Memory B cell (primary cell): Measurements from ENCODE around the gene ILK.
A peak's percentile ranks its signal among the peaks of the same experiment; 100 is the strongest.

Experiments used
- ATAC-seq: fragments of 150-1000 bp; cut with Tn5 transposase; 2 replicates; pipeline ENCODE4 v1.10.0; 2021; ENCODE audit warnings: low read depth, mild to moderate bottlenecking, moderate library complexity
- DNase-seq, 2 donors: peaks; one replicate each; pipeline ENCODE4 v3.0.0; 2022; ENCODE audit warnings: low spot score in 2 of 2
- H3K27ac Mint-ChIP-seq: one replicate; pipeline ENCODE4 v1.8.0; 2022; ENCODE audit warnings: mild to moderate bottlenecking, moderate library complexity, mixed read lengths
- H3K27me3 Mint-ChIP-seq: one replicate; pipeline ENCODE4 v1.8.0; 2022; ENCODE audit warnings: mixed read lengths
- H3K36me3 Mint-ChIP-seq: one replicate; pipeline ENCODE4 v1.8.0; 2022; ENCODE audit warnings: mild to moderate bottlenecking, mixed read lengths
- H3K4me1 Mint-ChIP-seq: one replicate; pipeline ENCODE4 v1.8.0; 2022; ENCODE audit warnings: mixed read lengths
- H3K4me3 Mint-ChIP-seq: one replicate; pipeline ENCODE4 v1.8.0; 2022; ENCODE audit warnings: mild to moderate bottlenecking, moderate library complexity, mixed read lengths
- H3K9me3 Mint-ChIP-seq: one replicate; pipeline ENCODE4 v1.8.0; 2022; ENCODE audit warnings: mixed read lengths

Gene ILK

DNA sequence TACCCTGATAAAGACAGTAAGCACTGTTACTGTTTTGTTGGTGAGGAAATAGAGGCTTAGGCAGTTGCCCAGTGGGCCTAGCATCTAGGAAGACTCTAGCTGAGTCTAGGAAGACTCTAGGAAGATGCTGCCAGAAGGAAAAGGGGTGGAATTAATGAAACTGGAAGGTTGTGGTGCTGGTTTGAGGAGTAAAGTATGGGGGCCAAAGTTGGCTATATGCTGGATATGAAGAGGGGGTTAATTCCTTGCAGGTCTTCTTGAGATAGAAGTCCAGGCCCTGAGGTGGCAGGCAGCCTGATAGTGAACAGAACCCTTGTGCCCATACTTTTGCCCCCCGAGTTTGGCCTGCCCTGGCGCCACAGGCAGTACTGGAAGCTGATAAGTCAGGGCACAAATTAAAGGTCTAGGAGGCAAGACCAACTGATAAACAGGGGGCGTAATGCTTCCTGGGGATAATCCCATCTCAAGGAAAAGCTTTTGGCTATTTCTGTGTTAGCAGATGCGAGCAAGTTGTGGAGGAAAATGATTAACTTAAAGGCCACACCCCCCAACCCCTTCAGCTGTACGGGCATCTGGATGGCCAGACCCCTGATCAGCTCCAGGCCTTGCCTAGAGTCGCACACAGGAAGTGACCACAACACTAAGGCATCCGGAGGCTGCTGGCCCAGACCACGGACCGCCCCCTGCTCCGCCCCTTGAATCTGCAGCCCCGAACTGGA is 3.1 kb downstream of the ILK start:
- peaks cover 28% of the 10 kb centered on the region for H3K4me1 Mint-ChIP-seq
- H3K9me3 Mint-ChIP-seq: no peaks in the 10 kb centered on the region
- no peaks in the 10 kb centered on the region for H3K27me3 Mint-ChIP-seq
- H3K36me3 Mint-ChIP-seq: peaks cover 20% of the 10 kb centered on the region
- H3K4me3 Mint-ChIP-seq: peak overlapping the region; percentile 15
- H3K27ac Mint-ChIP-seq: peak overlapping the region; percentile 81
- peak in 1 of 2 donors; percentile 18 for DNase-seq
- ATAC-seq: no peak

DNA sequence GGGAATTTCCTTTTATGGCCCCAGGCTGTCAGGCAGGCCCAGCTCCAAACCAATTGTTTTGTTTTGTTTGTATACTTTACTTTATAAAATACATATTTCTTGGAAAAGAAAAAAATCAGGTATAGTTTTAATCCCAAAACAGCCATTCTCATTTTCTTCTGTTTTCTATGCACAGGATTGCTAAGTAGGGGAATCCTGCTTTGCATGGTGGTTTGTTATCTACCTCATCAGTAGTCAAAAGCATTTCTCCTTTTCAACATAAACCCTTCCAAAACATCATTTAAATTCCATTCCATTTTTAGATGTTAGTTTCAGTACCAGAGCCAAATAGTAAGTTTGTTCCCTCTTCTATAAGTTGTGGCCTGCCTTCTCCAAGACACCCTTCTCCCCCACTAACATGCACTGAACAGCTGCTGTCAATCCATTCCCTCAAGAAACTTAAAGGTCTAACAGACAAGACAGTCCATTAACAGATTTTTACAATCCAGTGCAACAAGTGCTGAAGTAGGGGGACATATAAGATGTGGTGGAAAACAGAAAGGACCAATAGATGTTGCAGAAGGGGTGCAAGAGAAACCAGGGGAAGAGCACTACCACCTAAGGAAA is 3.7 kb downstream of the ILK start:
- peaks cover 20% of the 10 kb centered on the region for H3K36me3 Mint-ChIP-seq
- H3K4me3 Mint-ChIP-seq: peak overlapping the region; percentile 45
- H3K4me1 Mint-ChIP-seq: peaks cover 23% of the 10 kb centered on the region
- H3K9me3 Mint-ChIP-seq: no peaks in the 10 kb centered on the region
- peak overlapping the region; percentile 81 for H3K27ac Mint-ChIP-seq
- DNase-seq (no peak), ATAC-seq (no peak)
- H3K27me3 Mint-ChIP-seq: no peaks in the 10 kb centered on the region

DNA sequence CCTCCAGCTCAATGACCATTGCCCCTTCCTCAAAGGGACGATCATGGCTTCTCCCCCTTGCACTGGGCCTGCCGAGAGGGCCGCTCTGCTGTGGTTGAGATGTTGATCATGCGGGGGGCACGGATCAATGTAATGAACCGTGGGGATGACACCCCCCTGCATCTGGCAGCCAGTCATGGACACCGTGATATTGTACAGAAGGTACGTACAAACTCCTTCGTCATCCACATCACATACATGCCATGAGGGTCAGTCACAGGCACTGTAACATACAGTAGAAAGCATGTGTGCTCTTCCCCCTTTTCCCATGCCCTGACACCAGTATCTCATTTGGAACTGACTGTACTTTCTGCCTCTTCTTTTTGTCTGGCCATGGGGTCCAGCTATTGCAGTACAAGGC is 4.4 kb downstream of the ILK start:
- Mint-ChIP-seq H3K9me3 (no peaks in the 10 kb centered on the region), H3K27ac (no peak overlapping the region), H3K4me1 (peaks cover 23% of the 10 kb centered on the region), H3K27me3 (no peaks in the 10 kb centered on the region), H3K4me3 (no peak overlapping the region), H3K36me3 (peaks cover 20% of the 10 kb centered on the region)
- ATAC-seq: no peak
- no peak for DNase-seq

DNA sequence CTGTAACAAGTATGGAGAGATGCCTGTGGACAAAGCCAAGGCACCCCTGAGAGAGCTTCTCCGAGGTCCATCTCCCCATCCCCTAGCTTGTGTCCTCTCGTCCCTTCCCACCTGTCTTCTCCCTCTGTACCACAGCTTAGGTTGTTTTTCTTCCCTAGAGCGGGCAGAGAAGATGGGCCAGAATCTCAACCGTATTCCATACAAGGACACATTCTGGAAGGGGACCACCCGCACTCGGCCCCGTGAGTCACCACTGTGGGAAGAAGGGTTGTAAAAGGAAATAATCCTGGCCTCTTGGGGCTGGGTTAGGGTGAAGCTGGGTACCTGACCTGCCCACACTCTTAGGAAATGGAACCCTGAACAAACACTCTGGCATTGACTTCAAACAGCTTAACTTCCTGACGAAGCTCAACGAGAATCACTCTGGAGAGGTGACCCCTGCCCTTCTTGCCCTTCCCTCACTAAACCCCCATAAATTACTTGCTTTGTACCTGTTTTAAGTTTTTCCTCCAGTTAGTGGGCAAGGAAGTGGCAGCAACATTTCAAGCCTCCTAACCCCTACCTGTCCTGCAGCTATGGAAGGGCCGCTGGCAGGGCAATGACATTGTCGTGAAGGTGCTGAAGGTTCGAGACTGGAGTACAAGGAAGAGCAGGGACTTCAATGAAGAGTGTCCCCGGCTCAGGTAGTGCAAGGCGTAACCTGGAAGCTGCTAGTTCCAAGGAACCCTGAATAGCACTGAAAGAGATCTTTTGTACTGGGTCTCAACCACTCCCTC is 5.3 kb downstream of the ILK start:
- Mint-ChIP-seq H3K27ac (peak overlapping the region; percentile 73), H3K36me3 (peaks cover 20% of the 10 kb centered on the region), H3K9me3 (no peaks in the 10 kb centered on the region), H3K27me3 (no peaks in the 10 kb centered on the region), H3K4me3 (no peak overlapping the region), H3K4me1 (peaks cover 23% of the 10 kb centered on the region)
- no peak for ATAC-seq
- DNase-seq: peak in 1 of 2 donors; percentile 7

DNA sequence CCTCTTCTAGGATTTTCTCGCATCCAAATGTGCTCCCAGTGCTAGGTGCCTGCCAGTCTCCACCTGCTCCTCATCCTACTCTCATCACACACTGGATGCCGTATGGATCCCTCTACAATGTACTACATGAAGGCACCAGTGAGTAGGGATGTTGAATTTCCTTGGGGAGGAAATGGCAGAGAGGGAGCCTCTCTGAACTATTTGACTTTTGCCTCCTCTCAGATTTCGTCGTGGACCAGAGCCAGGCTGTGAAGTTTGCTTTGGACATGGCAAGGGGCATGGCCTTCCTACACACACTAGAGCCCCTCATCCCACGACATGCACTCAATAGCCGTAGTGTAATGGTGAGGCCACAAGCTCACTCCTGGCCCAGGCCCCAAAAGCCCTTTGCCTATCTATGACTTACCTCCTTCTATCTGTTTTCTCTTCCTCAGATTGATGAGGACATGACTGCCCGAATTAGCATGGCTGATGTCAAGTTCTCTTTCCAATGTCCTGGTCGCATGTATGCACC is 6.0 kb downstream of the ILK start:
- DNase-seq (no peak), ATAC-seq (no peak)
- Mint-ChIP-seq H3K4me1 (peaks cover 23% of the 10 kb centered on the region), H3K9me3 (no peaks in the 10 kb centered on the region), H3K4me3 (no peak overlapping the region), H3K27ac (peak overlapping the region; percentile 73), H3K27me3 (no peaks in the 10 kb centered on the region), H3K36me3 (peaks cover 20% of the 10 kb centered on the region)

DNA sequence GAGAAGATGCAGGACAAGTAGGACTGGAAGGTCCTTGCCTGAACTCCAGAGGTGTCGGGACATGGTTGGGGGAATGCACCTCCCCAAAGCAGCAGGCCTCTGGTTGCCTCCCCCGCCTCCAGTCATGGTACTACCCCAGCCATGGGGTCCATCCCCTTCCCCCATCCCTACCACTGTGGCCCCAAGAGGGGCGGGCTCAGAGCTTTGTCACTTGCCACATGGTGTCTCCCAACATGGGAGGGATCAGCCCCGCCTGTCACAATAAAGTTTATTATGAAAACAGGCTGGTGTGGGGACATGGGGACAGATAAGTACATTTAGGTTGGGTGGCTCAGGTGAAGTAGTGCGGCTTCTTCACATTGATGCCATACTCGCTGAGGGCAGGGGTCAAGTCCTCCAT is 7.0 kb downstream of the ILK start:
- DNase-seq: no peak
- H3K36me3 Mint-ChIP-seq: peaks cover 29% of the 10 kb centered on the region
- H3K27me3 Mint-ChIP-seq: no peaks in the 10 kb centered on the region
- no peaks in the 10 kb centered on the region for H3K9me3 Mint-ChIP-seq
- peak overlapping the region; percentile 90 for H3K4me3 Mint-ChIP-seq
- no peak overlapping the region for H3K27ac Mint-ChIP-seq
- ATAC-seq: no peak
- peaks cover 27% of the 10 kb centered on the region for H3K4me1 Mint-ChIP-seq

DNA sequence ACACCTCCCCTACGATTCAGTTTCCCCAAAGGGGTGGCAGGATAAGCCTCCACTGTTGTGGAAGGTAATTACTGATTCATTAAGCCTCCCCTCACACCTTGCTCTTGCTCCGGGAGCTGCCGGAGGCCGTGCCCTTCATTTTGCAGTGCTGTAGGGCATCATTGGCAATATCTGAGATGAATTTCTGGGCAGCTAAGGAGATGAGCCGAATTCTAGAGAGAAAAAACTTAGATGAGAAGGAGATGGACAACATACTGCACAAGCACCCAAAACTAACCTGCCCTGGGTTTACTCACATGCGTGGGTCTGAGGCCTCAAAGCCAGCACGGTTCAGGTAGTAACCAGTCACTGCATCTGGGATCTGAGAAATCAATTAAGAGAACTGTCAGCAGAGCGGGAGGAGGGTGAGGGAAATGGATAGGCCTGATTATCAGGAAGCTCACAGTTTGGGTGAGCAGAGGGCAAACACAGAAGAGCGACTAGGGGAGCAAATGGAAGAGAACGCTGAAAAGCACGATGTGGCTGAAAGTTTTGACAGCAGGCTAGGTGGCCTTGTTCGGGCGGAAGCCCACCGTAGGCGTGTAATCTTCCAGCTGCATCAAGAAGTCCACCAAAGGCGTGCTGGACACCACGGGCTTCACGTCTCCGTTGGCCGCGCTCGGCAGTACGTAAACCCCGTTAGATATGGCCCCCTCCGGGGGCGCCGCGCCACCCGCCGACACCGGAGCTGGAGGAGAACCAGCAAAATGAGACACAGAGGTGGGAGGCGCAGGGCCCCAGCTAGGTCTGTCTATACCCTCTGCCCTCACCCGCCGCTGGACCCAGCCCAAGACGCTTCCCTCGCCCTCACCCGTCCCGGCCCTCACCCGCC is 7.8 kb downstream of the ILK start:
- ATAC-seq: no peak
- no peak for DNase-seq
- H3K27ac Mint-ChIP-seq: no peak overlapping the region
- no peaks in the 10 kb centered on the region for H3K9me3 Mint-ChIP-seq
- H3K4me1 Mint-ChIP-seq: peaks cover 27% of the 10 kb centered on the region
- H3K4me3 Mint-ChIP-seq: peak overlapping the region; percentile 90
- no peaks in the 10 kb centered on the region for H3K27me3 Mint-ChIP-seq
- peaks cover 34% of the 10 kb centered on the region for H3K36me3 Mint-ChIP-seq

DNA sequence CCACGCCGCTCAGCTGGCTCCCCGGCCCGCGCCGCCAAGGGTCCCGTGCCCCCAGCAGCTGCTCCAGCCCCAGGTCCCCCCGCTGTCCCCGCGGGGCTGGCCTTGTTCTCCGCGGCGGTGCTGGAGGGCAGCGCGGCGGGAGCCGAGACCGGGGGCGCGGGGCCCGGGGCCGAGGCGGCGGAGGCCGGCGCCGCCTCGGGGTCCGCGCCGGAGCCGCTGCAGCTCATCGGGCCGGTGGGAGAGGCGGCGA is 8.3 kb downstream of the ILK start:
- H3K27ac Mint-ChIP-seq: no peak overlapping the region
- peak overlapping the region; percentile 90 for H3K4me3 Mint-ChIP-seq
- H3K4me1 Mint-ChIP-seq: peaks cover 28% of the 10 kb centered on the region
- H3K9me3 Mint-ChIP-seq: no peaks in the 10 kb centered on the region
- peaks cover 38% of the 10 kb centered on the region for H3K36me3 Mint-ChIP-seq
- peak; percentile 4 for ATAC-seq
- no peaks in the 10 kb centered on the region for H3K27me3 Mint-ChIP-seq
- DNase-seq: no peak

DNA sequence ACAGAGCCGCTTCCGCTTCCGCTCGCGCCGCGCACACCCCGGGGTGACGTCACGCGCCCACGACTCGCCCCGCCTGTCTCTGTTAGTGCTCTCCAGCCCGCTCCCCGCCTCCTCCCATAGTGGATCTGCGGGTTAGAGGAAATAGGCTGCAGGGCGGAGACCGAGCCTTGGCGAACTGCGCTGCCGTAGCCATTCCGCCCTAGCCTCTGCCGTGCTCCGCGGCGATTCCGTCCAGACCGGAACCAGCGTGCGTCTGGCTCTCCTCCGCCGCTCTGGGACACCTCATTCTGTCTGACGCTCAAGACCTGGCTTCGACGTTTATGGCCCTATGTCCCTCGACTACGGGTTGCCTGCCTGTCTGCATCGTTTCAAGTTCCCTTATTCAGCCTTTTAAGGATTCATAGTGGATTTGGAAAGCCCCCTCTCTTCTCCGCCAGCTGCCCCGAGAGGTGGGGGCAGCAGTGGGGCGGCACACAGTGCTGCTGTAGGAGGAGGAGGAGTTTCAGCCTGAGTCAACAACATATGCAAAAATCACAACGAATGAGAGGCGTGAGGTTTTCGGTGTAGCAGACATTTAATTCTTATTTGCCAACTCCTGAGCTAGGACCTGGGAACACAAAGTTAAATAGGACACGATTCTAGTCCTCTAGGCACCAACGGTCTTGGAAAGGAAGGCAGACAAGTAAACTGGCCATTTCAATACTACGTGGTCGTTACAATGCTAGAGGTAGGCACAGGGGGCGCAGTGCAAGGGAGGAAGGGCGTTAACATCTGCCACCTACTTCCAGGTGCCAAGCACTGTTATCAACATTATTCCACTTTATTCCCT is 8.9 kb downstream of the ILK start, which contains the start of gene TAF10:
Gene TAF10 (minus strand): TSS at position 4 of the 829 bp plus-strand sequence. CDS start 27 bp downstream, outside the sequence.
- ATAC-seq: peak; percentile 82
- Mint-ChIP-seq H3K27ac (no peak within 1 kb of the TSS), H3K4me3 (peak within 1 kb of the TSS; percentile 90), H3K36me3 (peaks cover 36% of the 10 kb centered on the region), H3K4me1 (peaks cover 26% of the 10 kb centered on the region), H3K9me3 (no peaks in the 10 kb centered on the region), H3K27me3 (no peaks in the 10 kb centered on the region)
- peak; percentile 88 to 91 for DNase-seq

DNA sequence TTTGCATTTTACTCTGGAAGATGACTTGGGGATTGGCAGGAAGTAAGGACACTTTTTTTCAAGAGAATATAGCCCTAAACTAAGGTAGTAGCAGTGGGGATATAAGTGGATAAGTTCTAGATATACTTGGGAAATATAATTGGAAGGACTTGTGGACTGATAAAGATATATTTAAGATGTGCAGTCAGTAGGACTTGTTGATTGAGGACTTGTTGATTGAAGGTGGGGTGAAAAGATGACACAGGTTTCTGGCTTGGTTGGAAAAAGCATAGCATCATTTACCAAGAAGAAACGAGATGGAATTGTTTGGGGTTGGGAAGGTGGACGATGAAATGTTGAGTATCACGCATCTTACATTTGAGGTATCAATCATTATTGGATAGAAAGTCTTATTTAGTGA is 9.9 kb downstream of the ILK start:
- no peaks in the 10 kb centered on the region for H3K27me3 Mint-ChIP-seq
- peaks cover 25% of the 10 kb centered on the region for H3K4me1 Mint-ChIP-seq
- DNase-seq (no peak), ATAC-seq (no peak)
- H3K4me3 Mint-ChIP-seq: no peak overlapping the region
- peaks cover 33% of the 10 kb centered on the region for H3K36me3 Mint-ChIP-seq
- H3K9me3 Mint-ChIP-seq: no peaks in the 10 kb centered on the region
- H3K27ac Mint-ChIP-seq: no peak overlapping the region

DNA sequence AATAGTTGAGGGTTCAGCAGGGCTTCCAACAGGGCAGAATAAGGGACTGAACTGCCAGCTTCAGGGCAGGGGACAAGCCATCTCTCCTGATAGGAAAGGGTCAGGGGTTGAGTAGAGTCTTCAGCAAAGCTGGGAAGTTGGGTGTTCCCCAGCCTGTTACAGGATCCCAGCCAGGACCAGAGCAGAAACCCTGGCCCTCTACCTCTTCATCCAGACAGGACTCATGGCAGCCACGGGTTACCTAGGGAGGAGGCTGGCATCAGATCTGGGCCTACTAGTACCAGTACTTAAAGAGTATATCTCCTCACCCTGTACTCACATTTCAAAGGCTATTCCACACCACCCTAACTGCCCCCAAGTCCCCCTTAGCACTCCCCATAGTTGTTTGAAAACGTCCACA is 10.9 kb downstream of the ILK start:
- Mint-ChIP-seq H3K9me3 (no peaks in the 10 kb centered on the region), H3K4me3 (no peak overlapping the region), H3K4me1 (peaks cover 25% of the 10 kb centered on the region), H3K27ac (no peak overlapping the region), H3K36me3 (peaks cover 26% of the 10 kb centered on the region), H3K27me3 (no peaks in the 10 kb centered on the region)
- ATAC-seq: no peak
- no peak for DNase-seq

DNA sequence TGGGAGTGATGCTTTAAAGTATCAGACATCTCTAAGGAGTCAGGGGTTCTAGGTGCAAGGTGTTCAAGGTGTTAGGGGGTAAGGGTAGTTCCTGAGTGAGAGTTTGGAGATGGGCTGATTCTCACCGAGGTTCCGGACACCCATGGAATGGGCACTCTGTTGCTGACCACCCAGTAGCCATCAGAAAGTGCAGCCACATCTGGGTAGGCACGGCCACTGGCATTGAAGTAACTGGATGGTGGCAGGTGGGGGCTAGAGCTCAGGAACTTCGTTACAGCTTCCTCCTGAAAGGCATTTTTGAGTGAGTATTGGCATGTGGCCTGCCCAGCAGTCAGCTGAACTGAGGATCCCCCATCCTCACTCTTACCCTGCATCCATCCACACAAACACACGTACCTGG is 11.5 kb downstream of the ILK start:
- H3K27me3 Mint-ChIP-seq: no peaks in the 10 kb centered on the region
- DNase-seq: no peak
- ATAC-seq: no peak
- H3K4me3 Mint-ChIP-seq: no peak overlapping the region
- no peak overlapping the region for H3K27ac Mint-ChIP-seq
- H3K36me3 Mint-ChIP-seq: peaks cover 20% of the 10 kb centered on the region
- H3K4me1 Mint-ChIP-seq: peaks cover 25% of the 10 kb centered on the region
- no peaks in the 10 kb centered on the region for H3K9me3 Mint-ChIP-seq
